ENCODE results near the gene MAP4K4. TPM values are rescaled to one million over a fixed set of nuclear protein-coding genes. Genes with fewer than 3 reads are reported as not detected.

MAP4K4 gene
- total RNA-seq, 1 donor from 2014 or later = 175 TPM

- no peaks in the 10 kb centered on the region for H3K36me3 Mint-ChIP-seq
- no peaks in the 10 kb centered on the region for H3K27me3 Mint-ChIP-seq (ENCODE audit: low read depth)
- no peaks in the 10 kb centered on the region for H3K9me3 Mint-ChIP-seq
- no peak overlapping the region for H3K4me3 Mint-ChIP-seq
- H3K27ac Mint-ChIP-seq = peak overlapping the region; percentile 70
- H3K4me1 Mint-ChIP-seq = peaks cover 59% of the 10 kb centered on the region
- no peak for DNase-seq (ENCODE audit: low spot score in 2 of 2, unreplicated experiment in 2 of 2)
- no peak for TF ChIP-seq CTCF (IDR thresholded peaks at IDR 0.05; ENCODE audit: unreplicated experiment)
These were observed 44.4 kb downstream of the MAP4K4 start for GRCh38 chr2:101741775-101742520.

GRCh38 chr2:101742547-101742946 lies 45.0 kb downstream of the MAP4K4 start:
- Mint-ChIP-seq H3K36me3 (no peaks in the 10 kb centered on the region), H3K9me3 (no peaks in the 10 kb centered on the region), H3K27ac (peak overlapping the region; percentile 70), H3K4me3 (no peak overlapping the region), H3K27me3 (ENCODE audit: low read depth) (no peaks in the 10 kb centered on the region), H3K4me1 (peaks cover 60% of the 10 kb centered on the region)
- TF ChIP-seq CTCF (IDR thresholded peaks at IDR 0.05; ENCODE audit: unreplicated experiment) = no peak
- DNase-seq (ENCODE audit: low spot score in 2 of 2, unreplicated experiment in 2 of 2) = no peak

GRCh38 chr2:101743288-101743687 lies 45.8 kb downstream of the MAP4K4 start:
- no peaks in the 10 kb centered on the region for H3K9me3 Mint-ChIP-seq
- H3K36me3 Mint-ChIP-seq = peaks cover under 1% of the 10 kb centered on the region
- H3K4me3 Mint-ChIP-seq = no peak overlapping the region
- no peaks in the 10 kb centered on the region for H3K27me3 Mint-ChIP-seq (ENCODE audit: low read depth)
- peak overlapping the region; percentile 77 for H3K27ac Mint-ChIP-seq
- no peak for DNase-seq (ENCODE audit: low spot score in 2 of 2, unreplicated experiment in 2 of 2)
- H3K4me1 Mint-ChIP-seq = peaks cover 64% of the 10 kb centered on the region
- TF ChIP-seq CTCF (IDR thresholded peaks at IDR 0.05; ENCODE audit: unreplicated experiment) = no peak

- DNase-seq (ENCODE audit: low spot score in 2 of 2, unreplicated experiment in 2 of 2) = no peak
- no peak for TF ChIP-seq CTCF (IDR thresholded peaks at IDR 0.05; ENCODE audit: unreplicated experiment)
- Mint-ChIP-seq H3K36me3 (peaks cover 3% of the 10 kb centered on the region), H3K27ac (peak overlapping the region; percentile 72), H3K9me3 (no peaks in the 10 kb centered on the region), H3K4me3 (no peak overlapping the region), H3K4me1 (peaks cover 66% of the 10 kb centered on the region), H3K27me3 (ENCODE audit: low read depth) (no peaks in the 10 kb centered on the region)
These were observed 47.3 kb downstream of the MAP4K4 start for GRCh38 chr2:101744832-101745231.

GRCh38 chr2:101745711-101746694 lies 48.5 kb downstream of the MAP4K4 start:
- Mint-ChIP-seq H3K27ac (peak overlapping the region; percentile 81), H3K27me3 (ENCODE audit: low read depth) (no peaks in the 10 kb centered on the region), H3K4me1 (peaks cover 67% of the 10 kb centered on the region), H3K36me3 (peaks cover 3% of the 10 kb centered on the region), H3K4me3 (no peak overlapping the region), H3K9me3 (no peaks in the 10 kb centered on the region)
- no peak for DNase-seq (ENCODE audit: low spot score in 2 of 2, unreplicated experiment in 2 of 2)
- no peak for TF ChIP-seq CTCF (IDR thresholded peaks at IDR 0.05; ENCODE audit: unreplicated experiment)

All from mesothelial cell of epicardium (in vitro differentiated cells).